ENCODE results near the gene RTL5.

- TF ChIP-seq PAX5 (IDR thresholded peaks at IDR 0.05; ENCODE audit: borderline replicate concordance, low read depth, low read length): no peak
- TF ChIP-seq POLR2AphosphoS5 (IDR thresholded peaks at IDR 0.05; ENCODE audit: low read length): no peak
- TF ChIP-seq ELK1 (IDR thresholded peaks at IDR 0.05; ENCODE audit: low read depth, low read length): no peak
- no peak for TF ChIP-seq GABPA (IDR thresholded peaks at IDR 0.05; ENCODE audit: low read depth)
- no peak for TF ChIP-seq ATF2 (IDR thresholded peaks at IDR 0.05; ENCODE audit: low read length)
Measured at GRCh38 chrX:72123471-72124185, 8.1 kb downstream of the RTL5 start.

All from GM12878 (cell line).